GM18909 (cell line): ENCODE data around the gene PLCD1.

Source experiments
- ATAC-seq: cut with Tn5 transposase; IDR thresholded peaks from one replicate; pipeline ENCODE4 v1.9.1; 2021; ENCODE audit warnings: mild to moderate bottlenecking; ENCODE audit not compliant: unreplicated experiment, poor library complexity

Gene PLCD1

DNA sequence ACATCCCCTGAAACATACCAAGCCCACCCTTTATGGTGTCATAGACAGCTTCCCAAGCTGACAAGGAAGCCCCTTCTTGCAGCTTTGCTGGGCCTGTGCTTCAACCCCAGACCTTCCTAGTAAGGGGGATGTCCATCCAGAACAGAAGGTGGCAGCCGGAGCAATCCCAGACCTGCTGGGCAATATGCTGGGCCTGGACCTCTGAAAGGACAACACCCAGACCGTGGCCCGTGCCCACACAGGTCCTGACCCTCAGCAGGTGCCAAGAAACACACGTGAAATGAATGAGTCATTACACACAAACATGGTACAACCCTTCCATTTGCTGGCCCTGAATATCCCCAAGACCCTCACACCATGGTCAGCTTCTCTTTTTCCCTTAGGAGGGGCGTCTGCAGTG is 58.6 kb downstream of the PLCD1 start:
- ATAC-seq = no peak

DNA sequence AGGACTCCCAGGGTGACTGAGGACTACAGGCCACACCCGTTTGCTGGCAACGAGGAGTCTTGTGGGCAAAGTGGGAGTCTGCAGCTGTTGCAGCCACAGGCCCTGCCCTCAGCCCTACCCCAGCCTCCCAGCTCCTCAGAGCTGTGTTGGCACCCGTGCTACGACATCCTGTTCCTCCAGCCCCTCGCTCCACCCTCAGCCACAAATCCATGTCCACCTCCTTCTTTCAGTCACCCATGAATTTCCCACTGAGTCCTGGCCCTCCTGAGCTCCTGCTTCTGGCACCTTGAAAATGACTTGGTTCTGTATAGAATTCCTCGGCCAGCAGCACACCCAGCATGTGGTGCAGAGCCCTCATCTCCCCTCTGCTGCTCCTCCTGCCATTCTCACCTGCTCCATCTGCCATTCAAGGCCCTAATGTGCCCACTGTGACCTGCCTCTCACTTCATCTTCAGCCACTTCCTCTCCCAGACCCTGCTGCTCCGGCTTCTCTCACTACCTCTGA is 59.8 kb downstream of the PLCD1 start:
- no peak for ATAC-seq

DNA sequence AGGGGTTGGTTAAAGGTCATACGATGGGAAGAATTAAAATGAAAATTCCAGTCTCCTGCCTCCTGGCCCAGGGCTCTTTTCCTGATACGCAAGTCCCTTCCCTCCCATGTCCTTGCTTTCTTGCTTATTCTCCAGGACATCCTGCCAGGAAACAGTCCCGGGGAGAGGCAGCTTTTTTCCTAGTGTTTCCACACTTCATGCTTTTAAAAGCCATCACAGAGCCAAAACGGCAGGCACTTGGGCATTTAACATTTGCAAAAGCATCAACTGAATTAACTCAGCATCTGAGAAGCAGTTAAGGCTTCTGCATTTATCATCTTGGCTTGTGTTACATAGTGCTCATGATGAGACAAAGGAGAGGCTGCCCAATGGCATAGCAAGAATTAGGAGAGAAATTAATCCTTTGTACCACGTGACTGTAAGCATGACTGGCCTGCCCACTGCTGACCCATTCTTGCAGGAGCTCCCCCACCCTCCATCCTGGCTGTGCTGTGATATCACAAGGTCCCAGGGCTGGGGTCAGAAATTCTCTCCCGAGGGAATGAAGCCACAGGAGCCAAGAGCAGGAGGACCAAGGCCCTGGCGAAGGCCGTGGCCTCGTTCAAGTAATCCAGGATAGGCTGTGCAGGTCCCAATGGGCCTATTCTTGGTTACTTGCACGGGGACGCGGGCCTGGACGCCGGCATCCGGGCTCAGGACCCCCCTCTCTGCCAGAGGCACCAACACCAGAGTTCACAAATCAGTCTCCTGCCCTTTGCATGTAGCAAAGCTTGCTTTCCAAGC is 60.4 kb downstream of the PLCD1 start:
- no peak for ATAC-seq

DNA sequence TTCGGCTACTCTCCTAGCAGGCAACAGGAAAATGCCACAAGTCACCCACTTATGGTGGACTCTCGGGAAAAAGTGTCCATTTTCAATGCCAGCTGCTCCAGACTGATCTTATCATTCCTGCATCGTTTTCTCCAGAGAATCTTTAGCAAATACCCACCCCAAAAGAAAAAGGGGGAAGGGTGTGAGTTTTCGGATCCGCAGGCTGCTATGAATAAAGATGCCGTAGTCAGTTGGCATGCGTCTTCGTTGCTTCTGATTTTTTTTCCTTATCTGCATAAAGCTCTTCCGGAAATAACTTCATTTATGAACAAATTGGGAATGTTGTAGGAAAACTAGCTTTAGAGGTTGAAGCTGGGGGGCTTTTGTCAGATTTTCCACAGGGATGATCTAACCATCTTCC is 61.2 kb downstream of the PLCD1 start:
- ATAC-seq = no peak

DNA sequence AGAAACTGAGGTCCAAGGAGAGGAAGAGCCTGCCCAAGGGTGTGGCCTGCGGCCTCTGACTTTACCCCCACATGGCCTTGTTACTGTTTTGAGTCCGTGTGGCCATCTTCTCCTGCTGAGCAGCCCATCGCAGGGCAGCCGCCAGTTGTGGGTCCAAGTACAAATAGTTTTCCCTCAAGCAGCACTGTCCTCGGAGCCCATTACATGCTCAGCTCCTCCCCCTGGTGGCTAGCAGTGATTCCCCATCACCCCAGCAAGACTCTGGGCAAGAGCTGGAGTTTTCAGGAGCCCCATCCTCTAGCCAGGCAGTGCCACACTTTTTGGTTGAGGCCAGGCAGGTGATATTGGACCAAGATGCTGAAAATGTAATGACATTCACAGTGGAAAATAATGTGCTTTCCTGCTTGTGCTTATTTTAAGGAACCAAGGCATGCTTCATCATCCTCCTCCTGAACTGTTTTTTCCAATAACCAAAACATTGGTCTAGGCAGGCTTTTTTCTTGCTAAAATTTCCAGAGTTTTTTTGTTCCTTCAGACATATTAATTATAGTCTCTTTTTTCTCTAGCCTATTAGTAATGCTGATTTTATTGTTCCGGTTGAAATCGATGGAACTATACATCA is 62.1 kb downstream of the PLCD1 start:
- peak; percentile 77 for ATAC-seq

DNA sequence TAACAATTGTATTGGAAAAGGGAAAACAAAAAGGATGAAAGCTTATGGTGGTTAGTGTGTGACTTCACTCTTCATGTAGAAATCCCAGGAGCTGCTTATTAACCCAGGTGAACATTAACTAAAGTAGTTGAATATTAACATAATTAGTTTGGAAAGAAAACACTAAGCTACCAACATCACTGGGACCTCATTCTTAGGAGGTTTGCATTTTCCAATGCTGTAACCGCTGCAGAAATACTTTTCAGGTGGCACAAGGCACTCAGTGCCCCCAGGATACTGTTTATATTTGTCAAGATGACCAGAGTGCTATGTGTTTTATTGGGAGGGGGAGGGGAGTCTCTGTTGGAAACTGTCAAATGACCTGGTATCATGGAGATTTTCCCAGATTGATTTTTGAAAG is 64.7 kb downstream of the PLCD1 start:
- no peak for ATAC-seq

DNA sequence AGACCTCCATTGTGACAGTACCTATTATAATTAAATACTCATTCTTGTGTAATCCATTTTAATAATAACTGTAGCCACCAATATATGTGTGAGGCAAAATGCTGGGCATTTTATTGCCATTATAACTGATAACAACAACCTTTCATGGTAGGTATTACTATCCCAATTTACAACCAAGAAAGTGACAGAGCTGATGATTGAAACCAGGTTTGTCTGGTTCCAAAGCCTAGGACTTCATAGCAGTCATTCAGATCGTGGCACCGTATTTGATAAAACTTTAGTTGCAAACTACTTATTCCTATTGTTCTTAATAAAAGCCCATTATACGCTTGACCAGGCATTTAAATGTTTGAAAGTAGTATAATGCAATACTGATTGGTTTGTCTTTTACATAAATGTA is 65.3 kb downstream of the PLCD1 start:
- no peak for ATAC-seq

DNA sequence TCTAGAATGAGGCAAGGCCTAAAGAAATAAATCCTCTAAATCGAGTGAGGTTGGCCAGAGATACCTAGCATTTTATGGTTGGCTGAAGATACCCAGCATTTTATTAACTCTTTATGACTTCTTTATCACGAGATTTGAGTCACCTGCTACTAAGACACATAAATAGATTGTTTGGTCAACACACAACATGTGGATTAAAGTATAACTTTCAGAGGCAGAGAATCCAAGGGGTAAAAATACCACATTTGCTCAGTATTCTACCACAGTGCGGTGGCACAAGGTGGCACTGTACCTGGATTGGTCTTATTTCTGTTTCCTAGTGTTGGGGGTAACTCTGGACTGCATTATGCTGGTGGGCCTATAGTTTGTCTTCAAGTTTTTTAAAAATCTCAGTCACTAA is 65.8 kb downstream of the PLCD1 start:
- no peak for ATAC-seq

DNA sequence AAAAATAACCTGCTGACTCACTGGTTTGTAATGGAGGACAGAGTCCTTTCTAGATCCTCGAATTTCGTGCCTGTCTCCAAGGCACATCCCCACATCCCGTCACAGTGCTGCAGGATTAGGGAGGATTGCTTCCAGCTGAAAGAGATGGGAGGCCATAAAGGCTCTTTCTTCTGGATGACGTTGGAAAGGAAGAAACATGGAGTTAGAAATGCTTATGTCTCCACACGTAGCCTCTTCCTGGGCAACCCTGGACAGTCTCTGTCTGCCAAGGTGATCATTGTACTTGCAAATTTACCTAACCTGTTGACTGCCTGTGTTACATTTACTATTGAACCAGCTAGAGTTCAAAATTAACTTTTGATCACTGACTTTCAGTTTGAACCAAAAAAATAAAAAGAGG is 66.4 kb downstream of the PLCD1 start:
- no peak for ATAC-seq

DNA sequence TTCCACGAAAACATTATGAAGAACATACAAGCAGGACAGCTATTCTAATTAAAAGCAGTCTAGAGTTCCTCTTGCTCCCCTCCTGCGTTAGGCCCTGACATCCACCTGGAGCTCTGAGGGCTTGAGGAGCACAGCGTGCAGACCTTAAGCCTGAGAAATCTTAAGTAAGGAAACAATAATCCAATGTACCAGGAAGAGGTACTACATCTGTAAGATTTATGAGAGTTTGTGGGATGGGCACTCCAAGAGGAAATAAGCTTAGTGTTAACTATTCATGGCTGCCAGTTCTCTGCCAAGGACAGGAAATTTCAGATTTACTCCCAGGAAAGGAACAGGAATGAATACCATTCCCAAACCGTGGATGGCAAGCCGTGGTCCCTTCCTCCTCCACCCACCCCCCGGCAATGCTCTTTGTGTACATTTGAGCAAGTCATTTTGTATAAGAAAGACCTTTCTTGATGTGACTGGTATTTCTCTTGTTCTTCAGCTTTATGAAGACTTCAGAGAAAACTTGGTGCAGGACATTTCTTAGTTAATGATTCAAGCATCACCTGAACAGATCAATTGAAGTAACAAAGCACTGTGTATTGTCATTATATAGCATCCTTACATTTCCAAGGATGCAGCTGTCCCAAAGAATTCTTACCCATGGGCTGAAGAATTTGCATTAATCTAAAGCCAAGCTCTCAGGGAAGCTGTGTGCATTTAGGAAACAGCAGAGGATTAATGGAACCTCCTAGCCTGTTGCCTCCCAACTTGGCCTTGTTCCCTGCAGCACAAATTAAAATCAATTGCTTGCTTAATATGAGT is 67.6 kb downstream of the PLCD1 start:
- ATAC-seq = no peak

DNA sequence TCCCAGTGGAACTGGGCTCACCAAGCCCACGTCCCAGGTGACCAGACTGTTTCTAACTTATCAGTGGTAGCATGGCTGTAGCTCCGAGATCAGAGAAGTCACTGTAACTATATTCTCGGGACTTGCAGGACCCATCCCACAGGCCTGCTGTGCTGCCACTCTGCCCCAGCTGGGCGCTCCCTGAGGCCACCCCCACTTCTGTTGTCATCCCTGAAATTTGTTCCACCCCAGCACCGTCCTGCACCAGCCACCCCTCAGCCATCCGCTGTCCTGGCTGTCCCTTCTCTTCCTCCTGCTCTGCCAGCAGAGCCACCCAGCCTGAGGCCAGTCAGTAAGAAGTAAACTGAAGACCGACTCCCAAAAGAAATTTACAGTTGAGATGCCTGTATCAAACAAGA is 71.9 kb downstream of the PLCD1 start:
- no peak for ATAC-seq
